Measurements from ENCODE around the gene ATXN7. TPM values are rescaled to one million over a fixed set of nuclear protein-coding genes. Genes with fewer than 3 reads are reported as not detected.

The ATXN7 gene
- total and polyA plus RNA-seq, 2 donors from 2014 or later = 1.4 to 36.4 TPM

GRCh38 chr3:64049136-64049535 lies 185.5 kb downstream of the ATXN7 start:
- no peaks in the 10 kb centered on the region for H3K36me3 ChIP-seq (ENCODE audit: control insufficient read depth in 2 of 3, insufficient read depth in 3 of 3, low read length in 3 of 3)
- no peak overlapping the region for H3K27ac ChIP-seq (ENCODE audit: low read depth in 2 of 2, low read length in 2 of 2)
- intact Hi-C loops (cut with DNase I) = loop anchor here (10.0 kb wide), 1 partner anchor 416 kb away; no protein-coding TSS in a partner anchor
- no peak overlapping the region for H3K4me3 ChIP-seq (ENCODE audit: low read length in 3 of 3)
- no peak for FAIRE-seq
- DNase-seq = no peak
- TF ChIP-seq CTCF (IDR thresholded peaks at IDR 0.05; ENCODE audit: borderline replicate concordance, extremely low read depth, insufficient read depth) = no peak
- no peak overlapping the region for H3K9ac ChIP-seq (ENCODE audit: low read length in 3 of 3)
- H3K4me1 ChIP-seq (ENCODE audit: control insufficient read depth in 2 of 3, insufficient read depth in 2 of 3, low read depth in 1 of 3, low read length in 3 of 3) = no peaks in the 10 kb centered on the region
- no peaks in the 10 kb centered on the region for H3K9me3 ChIP-seq (ENCODE audit: control insufficient read depth in 2 of 3, insufficient read depth in 1 of 3, low read length in 3 of 3)
- no peaks in the 10 kb centered on the region for H3K27me3 ChIP-seq (ENCODE audit: control insufficient read depth, insufficient read depth, low read length)

- Histone ChIP-seq H3K4me1 (ENCODE audit: control insufficient read depth in 2 of 3, insufficient read depth in 2 of 3, low read depth in 1 of 3, low read length in 3 of 3) (no peaks in the 10 kb centered on the region), H3K27ac (ENCODE audit: low read depth in 2 of 2, low read length in 2 of 2) (no peak overlapping the region), H3K27me3 (ENCODE audit: control insufficient read depth, insufficient read depth, low read length) (no peaks in the 10 kb centered on the region), H3K9me3 (ENCODE audit: control insufficient read depth in 2 of 3, insufficient read depth in 1 of 3, low read length in 3 of 3) (no peaks in the 10 kb centered on the region), H3K36me3 (ENCODE audit: control insufficient read depth in 2 of 3, insufficient read depth in 3 of 3, low read length in 3 of 3) (no peaks in the 10 kb centered on the region), H3K9ac (ENCODE audit: low read length in 3 of 3) (no peak overlapping the region), H3K4me3 (ENCODE audit: low read length in 3 of 3) (no peak overlapping the region)
- TF ChIP-seq CTCF (IDR thresholded peaks at IDR 0.05; ENCODE audit: borderline replicate concordance, extremely low read depth, insufficient read depth) = no peak
- intact Hi-C loops (cut with DNase I) = loop anchor here (10.0 kb wide), 1 partner anchor 415 kb away; no protein-coding TSS in a partner anchor
- no peak for FAIRE-seq
- no peak for DNase-seq
Observed at GRCh38 chr3:64049832-64050231, 186.2 kb downstream of the ATXN7 start.

Other genes starting within 250 kb of the ATXN7 start
- gene SNTN, start 211.2 kb upstream of the ATXN7 start, total RNA-seq = not detected
- not detected for gene SNTN, start 211.2 kb upstream of the ATXN7 start, polyA plus RNA-seq (ENCODE audit: insufficient read depth, low read depth, low replicate concordance)
- gene C3orf49, start 44.6 kb upstream of the ATXN7 start, total RNA-seq = not detected
- not detected for gene C3orf49, start 44.6 kb upstream of the ATXN7 start, polyA plus RNA-seq (ENCODE audit: insufficient read depth, low read depth, low replicate concordance)
- 55.2 TPM for gene THOC7, start 62 bp upstream of the ATXN7 start, total RNA-seq
- 99.5 TPM for gene THOC7, start 62 bp upstream of the ATXN7 start, polyA plus RNA-seq (ENCODE audit: insufficient read depth, low read depth, low replicate concordance)
- gene SCAANT1, start 48.5 kb downstream of the ATXN7 start, total RNA-seq = not detected
- not detected for gene SCAANT1, start 48.5 kb downstream of the ATXN7 start, polyA plus RNA-seq (ENCODE audit: insufficient read depth, low read depth, low replicate concordance)
- gene PSMD6, start 159.6 kb downstream of the ATXN7 start, total RNA-seq = 62.7 TPM
- gene PSMD6, start 159.6 kb downstream of the ATXN7 start, polyA plus RNA-seq (ENCODE audit: insufficient read depth, low read depth, low replicate concordance) = 78.0 TPM

Data from kidney (tissue), 14 donors.